Liver (tissue), 3 donors: ENCODE data around the gene LMTK2.

Experiments used
- CTCF ChIP-seq: fragments of 150-350 bp; IDR thresholded peaks from 2 replicates; pipeline ENCODE4 v1.5.1; 2017; ENCODE audit warnings: improper control_type of control experiment, low read depth, low read length; ENCODE audit not compliant: missing input control
- HNF4A ChIP-seq, 2 donors: conservative IDR thresholded peaks; 2 replicates each; pipeline ENCODE4 v1.6.1; 2016; ENCODE audit warnings: antibody characterized with exemption in 2 of 2, mild to moderate bottlenecking in 2 of 2
- NR2F2 ChIP-seq: IDR thresholded peaks from 2 replicates; pipeline ENCODE4 v1.6.1; 2016; ENCODE audit warnings: antibody characterized with exemption
- RAD21 ChIP-seq, 2 donors: IDR thresholded peaks; 2 replicates each; pipeline ENCODE4 v1.6.1; 2016; ENCODE audit warnings: antibody characterized with exemption in 2 of 2, mild to moderate bottlenecking in 2 of 2
- REST ChIP-seq: IDR thresholded peaks from 2 replicates; pipeline ENCODE4 v1.6.1; 2016; ENCODE audit warnings: antibody characterized with exemption, mild to moderate bottlenecking
- donor health status: healthy.
- donor health status: healthy.

GRCh38 chr7:98137134-98137825 lies 30.6 kb downstream of the LMTK2 start:
- no peak for TF ChIP-seq RAD21 (IDR thresholded peaks at IDR 0.05)
- no peak for TF ChIP-seq REST
- no peak for TF ChIP-seq CTCF
- TF ChIP-seq NR2F2: no peak
- TF ChIP-seq HNF4A (conservative IDR thresholded peaks at IDR 0.05): no peak
